Mammary epithelial cell (primary cell): ENCODE data around the gene TMEM184A.

Experiments used
- EZH2 ChIP-seq: IDR thresholded peaks from 2 replicates; pipeline ENCODE4 v1.6.1; 2012; ENCODE audit warnings: low read length, inconsistent platforms, borderline replicate concordance
- TF ChIP-seq, protein P1 (sequence below), 2 donors: IDR thresholded peaks in 1 of 2; conservative IDR thresholded peaks in 1 of 2; 2 replicates each; pipeline ENCODE4 v1.5.1; 2011 to 2012; ENCODE audit warnings: inconsistent platforms in 2 of 2, low read length in 2 of 2, mild to moderate bottlenecking in 2 of 2, control low read depth in 1 of 2, low read depth in 1 of 2; ENCODE audit not compliant: insufficient read depth in 1 of 2; ENCODE audit errors: extremely low read depth in 1 of 2

DNA sequence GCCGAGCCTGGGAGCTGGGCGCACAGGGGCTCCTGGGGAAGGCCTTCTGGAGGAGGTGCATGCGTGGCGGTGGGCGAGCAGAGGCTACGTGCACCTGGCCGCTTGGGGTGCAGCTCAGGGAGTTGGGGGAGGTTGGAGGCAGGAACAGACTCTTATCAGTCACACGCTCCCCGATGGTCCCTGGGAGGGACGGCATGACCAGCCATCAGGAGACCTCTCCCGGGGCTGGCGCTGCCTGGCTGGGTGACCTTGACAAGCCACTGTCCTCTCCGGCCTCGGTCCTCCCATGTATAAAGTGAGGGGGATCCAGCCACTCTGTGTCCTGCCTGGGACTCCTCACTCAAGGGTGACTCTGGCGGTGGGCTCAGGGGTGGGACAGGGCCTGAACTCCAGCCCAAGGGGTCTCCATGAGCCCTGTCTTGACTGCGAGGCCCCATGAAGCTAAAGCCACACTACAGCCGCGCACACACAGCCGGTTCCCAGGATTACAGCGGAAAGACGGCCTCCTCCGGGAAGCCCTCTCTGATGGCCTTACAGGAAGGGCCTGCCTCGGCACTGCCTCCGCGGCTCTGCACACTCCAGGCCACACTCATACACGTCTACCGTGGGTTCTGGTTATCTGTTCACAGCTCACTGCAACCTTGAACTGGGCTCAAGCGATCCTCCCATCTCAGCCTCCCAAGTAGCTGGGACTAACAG is 2.3 kb downstream of the TMEM184A start:
- TF ChIP-seq, protein P1, sequence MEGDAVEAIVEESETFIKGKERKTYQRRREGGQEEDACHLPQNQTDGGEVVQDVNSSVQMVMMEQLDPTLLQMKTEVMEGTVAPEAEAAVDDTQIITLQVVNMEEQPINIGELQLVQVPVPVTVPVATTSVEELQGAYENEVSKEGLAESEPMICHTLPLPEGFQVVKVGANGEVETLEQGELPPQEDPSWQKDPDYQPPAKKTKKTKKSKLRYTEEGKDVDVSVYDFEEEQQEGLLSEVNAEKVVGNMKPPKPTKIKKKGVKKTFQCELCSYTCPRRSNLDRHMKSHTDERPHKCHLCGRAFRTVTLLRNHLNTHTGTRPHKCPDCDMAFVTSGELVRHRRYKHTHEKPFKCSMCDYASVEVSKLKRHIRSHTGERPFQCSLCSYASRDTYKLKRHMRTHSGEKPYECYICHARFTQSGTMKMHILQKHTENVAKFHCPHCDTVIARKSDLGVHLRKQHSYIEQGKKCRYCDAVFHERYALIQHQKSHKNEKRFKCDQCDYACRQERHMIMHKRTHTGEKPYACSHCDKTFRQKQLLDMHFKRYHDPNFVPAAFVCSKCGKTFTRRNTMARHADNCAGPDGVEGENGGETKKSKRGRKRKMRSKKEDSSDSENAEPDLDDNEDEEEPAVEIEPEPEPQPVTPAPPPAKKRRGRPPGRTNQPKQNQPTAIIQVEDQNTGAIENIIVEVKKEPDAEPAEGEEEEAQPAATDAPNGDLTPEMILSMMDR (conservative IDR thresholded peaks at IDR 0.05 in 1 of 2, IDR thresholded peaks at IDR 0.05 in 1 of 2; ENCODE audit: extremely low read depth in 1 of 2, insufficient read depth in 1 of 2, low read depth in 1 of 2, low read length in 2 of 2): no peak
- TF ChIP-seq EZH2: no peak
